Nucleus accumbens (tissue), 56 donors: ENCODE data around the gene SPG7.
A peak's percentile ranks its signal among the peaks of the same experiment; 100 is the strongest.

Experiments used
- DNase-seq, 56 donors: peaks; one replicate each; lab custom pipeline; 2025; lab: John Stamatoyannopoulos, UW

Gene SPG7

DNA sequence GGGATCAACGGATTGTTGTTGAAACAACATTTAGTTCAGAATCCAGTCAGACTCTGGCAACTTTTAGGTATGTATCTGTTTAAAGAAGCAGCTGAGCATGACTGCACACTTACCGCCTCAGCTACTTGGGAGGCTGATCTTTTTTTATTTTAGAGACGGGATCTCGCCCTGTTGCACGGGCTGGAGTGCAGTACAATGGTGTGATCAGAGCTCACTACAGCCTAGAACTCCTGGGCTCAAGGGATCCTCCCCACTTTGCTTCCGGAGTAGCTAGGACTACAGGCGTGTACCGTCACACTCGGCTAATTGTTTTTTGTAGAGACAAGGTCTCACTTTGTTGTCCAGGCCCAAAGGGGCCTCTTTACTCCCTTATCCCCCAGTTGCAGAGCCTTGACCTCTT is 2.3 kb downstream of the SPG7 start:
- DNase-seq, result no peak

GRCh38 chr16:89511374-89511773 is 3.2 kb downstream of the SPG7 start:
- DNase-seq, result no peak

DNA sequence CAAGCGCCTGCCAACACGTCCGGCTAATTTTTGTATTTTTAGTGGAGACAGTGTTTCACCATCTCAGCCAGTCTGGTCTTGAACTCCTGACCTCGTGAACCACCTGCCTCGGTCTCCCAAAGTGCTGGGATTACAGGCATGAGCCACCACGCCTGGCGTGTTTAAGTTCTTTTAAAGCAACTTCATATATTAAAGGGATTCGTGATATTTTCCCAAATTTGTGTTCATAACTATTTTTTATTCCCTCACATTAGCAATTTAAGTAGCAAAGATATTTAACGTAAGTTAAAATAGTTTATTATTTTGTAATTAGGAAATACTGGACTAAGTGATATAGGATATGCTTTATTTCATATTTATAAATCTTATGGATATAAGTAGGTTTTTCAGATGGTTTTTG is 4.2 kb downstream of the SPG7 start:
- no peak for DNase-seq

DNA sequence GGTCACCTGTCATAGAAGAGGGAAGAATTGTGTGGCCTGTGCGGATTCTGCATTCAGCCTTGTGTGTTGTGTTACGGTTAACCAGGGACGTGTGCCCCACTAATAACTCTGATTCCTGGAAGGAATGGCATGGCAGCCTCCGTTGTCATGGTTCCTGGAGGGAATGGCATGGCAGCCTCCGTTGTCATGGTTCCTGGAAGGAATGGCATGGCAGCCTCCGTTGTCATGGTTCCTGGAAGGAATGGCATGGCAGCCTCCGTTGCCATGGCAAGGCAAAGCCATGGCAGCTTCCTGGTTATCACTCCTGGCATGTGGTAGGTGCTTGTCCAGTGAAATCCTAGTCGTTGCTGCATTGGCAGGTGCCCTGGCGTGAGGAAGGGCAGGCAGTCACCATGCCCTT is 8.9 kb downstream of the SPG7 start:
- peak in 10 of 56 donors; percentile 12 to 58 (median 36) for DNase-seq

GRCh38 chr16:89519881-89520280 is 11.7 kb downstream of the SPG7 start:
- DNase-seq, result no peak

DNA sequence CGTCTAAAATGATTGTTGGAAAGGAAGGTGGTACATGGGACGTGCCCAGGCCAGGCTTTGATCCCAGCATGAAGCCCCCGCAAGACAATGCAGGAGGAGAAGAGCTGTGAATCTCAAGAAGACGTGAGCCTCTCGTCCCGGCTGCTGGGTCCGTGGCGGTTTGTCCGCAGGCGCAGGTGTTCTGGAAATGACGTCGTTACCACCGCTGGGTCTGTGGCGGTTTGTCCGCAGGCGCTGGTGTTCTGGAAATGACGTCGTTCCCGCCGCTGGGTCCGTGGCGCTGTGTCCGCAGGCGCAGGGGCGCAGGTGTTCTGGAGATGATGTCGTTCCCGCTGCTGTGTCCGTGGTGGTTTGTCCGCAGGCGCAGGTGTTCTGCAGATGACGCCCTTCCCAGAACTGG is 14.1 kb downstream of the SPG7 start:
- no peak for DNase-seq

GRCh38 chr16:89523680-89524344 is 15.6 kb downstream of the SPG7 start:
- no peak for DNase-seq

DNA sequence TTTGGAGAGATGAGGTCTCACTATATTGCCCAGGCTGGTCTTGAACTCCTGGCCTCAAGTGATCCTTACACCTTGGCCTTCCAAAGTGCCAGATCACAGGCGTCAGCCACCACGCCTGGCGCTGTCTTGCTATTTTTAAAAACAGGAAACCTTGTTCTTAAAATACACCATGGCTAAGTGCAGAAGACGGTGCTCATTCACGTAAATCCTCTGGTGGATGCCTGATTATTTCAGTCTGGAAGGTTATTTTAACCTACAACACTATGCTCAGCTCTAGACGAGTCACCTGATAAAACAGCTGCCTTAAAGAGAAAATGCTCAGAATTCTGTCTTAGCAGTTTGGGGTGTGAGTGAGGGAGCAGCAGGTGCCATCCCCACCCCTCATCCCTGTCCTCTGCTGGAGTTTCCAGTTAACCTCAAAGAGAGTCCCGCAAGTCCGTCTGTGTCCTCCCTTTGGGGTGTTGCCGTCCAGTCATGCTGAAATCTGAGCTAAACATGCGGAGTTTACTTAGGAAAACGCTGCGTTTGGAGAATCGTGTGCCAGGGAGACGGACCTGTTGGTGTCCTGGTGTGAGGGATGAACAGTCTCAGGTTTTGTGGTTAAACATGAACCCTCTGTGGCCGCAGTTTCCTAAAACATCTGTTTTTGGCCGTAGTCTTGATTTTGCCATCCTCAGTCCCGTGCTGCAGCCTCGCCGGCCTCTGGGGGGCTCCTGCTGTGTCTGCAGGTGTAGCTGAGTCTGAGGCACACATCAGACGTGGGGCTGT is 17.1 kb downstream of the SPG7 start:
- no peak for DNase-seq

DNA sequence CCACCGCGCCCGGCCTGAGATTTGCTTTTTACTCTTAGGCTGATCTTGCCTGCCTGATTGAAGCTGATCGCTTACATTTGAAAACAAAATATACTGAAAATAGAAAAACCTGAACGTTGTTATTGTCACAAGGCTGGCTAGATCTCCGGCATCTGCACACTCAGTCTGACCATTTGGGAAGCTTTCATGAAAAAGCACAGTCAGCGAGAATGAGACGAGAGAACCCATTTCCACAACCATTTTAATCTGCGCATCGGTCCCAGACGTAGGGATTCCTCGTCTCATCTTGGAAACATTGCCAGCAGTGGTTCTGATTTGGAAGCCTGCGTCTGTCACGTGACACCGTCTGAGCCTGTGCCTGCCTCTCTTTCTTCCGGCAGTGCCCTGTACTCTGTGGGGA is 20.9 kb downstream of the SPG7 start:
- DNase-seq, result no peak

DNA sequence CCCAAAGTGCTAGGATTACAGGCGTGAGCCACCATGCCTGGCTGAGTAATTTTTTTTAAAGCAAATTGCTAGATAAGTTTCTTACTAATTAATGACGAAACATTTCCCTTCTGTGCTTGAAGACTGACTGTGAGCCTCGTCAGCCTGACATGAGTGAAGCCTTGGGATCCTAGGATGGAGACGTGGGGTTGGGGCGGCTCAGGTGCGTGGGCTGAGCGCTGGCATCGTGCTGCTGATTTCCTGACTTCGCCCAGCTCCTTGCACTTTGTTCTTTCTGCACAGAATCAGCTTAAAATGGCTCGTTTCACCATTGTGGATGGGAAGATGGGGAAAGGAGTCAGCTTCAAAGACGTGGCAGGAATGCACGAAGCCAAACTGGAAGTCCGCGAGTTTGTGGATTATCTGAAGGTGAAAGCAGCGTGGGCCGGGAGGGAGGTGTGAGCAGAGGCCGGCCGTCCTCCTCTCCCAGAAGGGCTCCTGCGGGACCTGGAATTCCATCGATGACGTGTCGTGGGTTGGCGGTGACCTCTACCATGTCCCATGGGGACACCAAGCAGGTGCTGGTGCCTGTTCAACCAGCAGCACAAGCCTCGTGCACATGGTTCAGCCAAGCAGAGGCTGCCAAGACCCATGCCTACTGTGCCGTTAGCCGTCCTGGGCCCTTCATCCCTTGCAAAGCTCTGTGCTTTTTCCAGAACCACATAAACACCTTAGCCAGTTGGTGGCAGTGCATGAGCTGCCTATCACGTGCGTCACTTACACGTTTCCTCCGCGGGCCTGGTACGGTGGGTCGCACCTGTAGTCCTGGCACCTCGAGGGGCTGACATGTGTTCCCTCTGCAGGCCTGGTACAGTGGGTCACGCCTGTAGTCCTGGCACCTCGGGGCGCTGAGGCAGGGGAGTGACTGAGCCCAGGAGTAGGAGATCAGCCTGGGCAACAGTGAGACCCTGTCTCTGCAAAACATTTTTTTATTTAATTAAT is 22.5 kb downstream of the SPG7 start:
- DNase-seq, result peak in 4 of 56 donors; percentile 2 to 27 (median 19)

GRCh38 chr16:89531821-89532526 is 23.8 kb downstream of the SPG7 start:
- DNase-seq, result no peak

DNA sequence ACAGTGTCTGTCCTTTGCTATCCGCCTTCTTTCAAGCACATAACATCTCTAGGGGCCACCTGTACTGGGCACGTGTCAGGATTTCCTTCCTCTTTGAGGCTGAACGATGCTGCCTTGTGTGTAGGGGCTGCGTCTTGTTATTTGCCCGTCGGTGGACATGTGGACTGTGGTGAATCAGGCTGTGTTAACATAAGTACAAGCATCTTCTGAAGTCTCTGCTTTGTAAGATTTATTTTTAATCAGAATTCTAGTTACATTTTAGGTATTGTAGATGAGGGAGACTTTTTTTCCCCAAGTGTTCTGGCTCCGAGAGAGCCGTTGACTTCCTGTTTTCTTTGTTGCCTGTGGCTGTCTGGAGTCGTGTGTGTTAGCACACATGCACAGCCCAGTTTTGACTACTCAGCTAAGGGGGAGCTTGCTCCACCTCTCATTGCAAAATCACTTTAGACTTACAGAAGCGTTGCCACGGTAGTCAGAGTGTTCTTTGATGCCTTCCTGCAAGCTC is 26.1 kb downstream of the SPG7 start:
- DNase-seq, result peak in 7 of 56 donors; percentile 4 to 36 (median 22)

- peak in 1 of 56 donors; percentile 29 for DNase-seq
These were observed 28.2 kb downstream of the SPG7 start for GRCh38 chr16:89536371-89536770.

GRCh38 chr16:89536886-89537548 is 28.8 kb downstream of the SPG7 start:
- DNase-seq, result peak in 52 of 56 donors; percentile 6 to 82 (median 59)

DNA sequence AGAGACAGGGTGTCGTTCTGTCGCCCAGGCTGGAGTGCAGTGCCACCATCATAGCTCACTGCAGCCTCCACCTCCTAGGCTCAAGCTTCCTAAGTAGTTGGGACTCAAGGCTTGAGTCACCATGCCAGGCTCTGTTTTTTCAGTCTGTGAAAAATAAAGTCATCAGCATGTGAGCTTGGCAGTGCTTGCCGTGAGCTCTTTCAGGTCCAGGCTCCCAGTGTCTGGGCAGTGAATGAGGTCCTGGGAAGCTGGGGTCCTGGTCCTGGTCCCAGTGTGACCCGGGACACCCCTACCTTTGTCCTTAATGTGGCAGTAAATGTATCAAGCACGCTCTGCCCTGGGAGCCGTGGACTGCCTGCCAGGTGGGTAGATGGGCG is 29.3 kb downstream of the SPG7 start:
- DNase-seq, result no peak

GRCh38 chr16:89538286-89538685 is 30.1 kb downstream of the SPG7 start:
- no peak for DNase-seq

DNA sequence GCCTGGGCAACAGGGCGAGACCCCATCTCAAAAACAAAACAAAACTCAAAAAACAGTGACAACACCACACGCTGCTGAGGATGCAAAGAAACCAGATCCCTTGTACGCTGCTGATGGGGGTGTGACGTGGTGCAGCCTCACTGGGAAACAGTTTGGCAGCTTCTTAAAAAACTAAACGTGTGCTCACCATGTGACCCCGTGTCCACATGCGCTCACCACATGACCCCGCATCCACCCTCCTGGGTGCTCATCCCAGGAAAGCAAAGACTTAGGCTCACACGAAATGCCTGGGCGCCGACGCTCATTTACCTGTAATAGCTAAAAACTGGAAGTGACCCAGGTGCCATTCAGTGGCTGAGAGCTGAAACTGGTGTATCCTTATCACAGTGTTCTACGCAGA is 32.4 kb downstream of the SPG7 start:
- no peak for DNase-seq

DNA sequence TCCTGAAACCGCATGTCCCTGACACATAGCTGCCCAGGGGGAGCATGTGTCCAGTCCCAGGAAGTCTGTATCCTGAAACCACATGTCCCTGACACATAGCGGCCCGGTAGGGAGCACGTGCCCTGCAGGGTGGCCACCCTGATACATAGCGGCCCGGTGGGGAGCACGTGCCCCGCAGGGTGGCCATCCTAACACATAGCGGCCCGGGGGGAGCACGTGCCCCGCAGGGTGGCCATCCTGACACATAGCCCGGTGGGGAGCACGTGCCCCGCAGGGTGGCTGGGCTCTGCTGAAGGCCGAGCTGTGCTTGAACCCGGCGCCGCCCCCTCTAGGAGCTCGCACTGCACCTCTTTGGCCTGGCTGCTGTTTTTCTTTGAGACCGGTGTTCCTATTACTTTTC is 33.6 kb downstream of the SPG7 start:
- DNase-seq, result no peak

- no peak for DNase-seq
These were observed 35.9 kb downstream of the SPG7 start for GRCh38 chr16:89544113-89544512.

DNA sequence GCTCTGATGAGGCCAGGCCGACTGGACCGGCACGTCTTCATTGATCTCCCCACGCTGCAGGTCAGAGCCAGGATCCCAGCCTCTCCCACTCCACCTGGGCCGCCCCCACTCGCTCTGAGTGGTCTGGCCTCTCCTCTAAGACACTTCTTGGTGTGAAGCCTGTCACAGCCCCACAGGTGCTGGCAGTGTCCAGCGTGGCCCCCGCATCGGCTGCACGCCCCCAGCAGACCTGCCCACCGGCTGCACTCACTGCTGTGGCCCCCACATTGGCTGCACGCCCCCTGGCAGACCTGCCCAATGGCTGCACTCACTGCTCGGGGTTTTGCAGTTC is 36.5 kb downstream of the SPG7 start:
- DNase-seq, result no peak
